Trophoblast cell (in vitro differentiated cells and primary cell): Measurements from ENCODE around the gene TGOLN2.

Experiments
- DNase-seq, 2 donors: peaks; one replicate each; pipeline ENCODE4 v3.0.0-alpha.2; 2016
- H2AFZ ChIP-seq: 2 replicates; pipeline ENCODE4 v1.6.1; 2013; ENCODE audit warnings: low read length, moderate library complexity, mild to moderate bottlenecking; ENCODE audit not compliant: insufficient read depth, poor library complexity
- H2AK5ac ChIP-seq: 2 replicates; pipeline ENCODE4 v1.6.1; 2013; ENCODE audit warnings: mild to moderate bottlenecking, low read length
- H2BK120ac ChIP-seq: 2 replicates; pipeline ENCODE4 v1.6.1; 2013; ENCODE audit warnings: low read length, mild to moderate bottlenecking, moderate library complexity; ENCODE audit not compliant: insufficient read depth, poor library complexity
- H2BK12ac ChIP-seq: 2 replicates; pipeline ENCODE4 v1.6.1; 2013; ENCODE audit warnings: mild to moderate bottlenecking, low read length, moderate library complexity
- H2BK5ac ChIP-seq: 2 replicates; pipeline ENCODE4 v1.6.1; 2013; ENCODE audit warnings: low read length, low read depth, moderate library complexity, mild to moderate bottlenecking; ENCODE audit not compliant: poor library complexity
- H3K14ac ChIP-seq: 2 replicates; pipeline ENCODE4 v1.6.1; 2013; ENCODE audit warnings: mild to moderate bottlenecking, low read length
- H3K18ac ChIP-seq: 2 replicates; pipeline ENCODE4 v1.6.1; 2013; ENCODE audit warnings: mild to moderate bottlenecking, low read length
- H3K23ac ChIP-seq: 2 replicates; pipeline ENCODE4 v1.6.1; 2013; ENCODE audit warnings: low read length
- H3K27ac ChIP-seq: 2 replicates; pipeline ENCODE4 v1.5.1; 2013; ENCODE audit warnings: low read depth, mild to moderate bottlenecking, inconsistent platforms, low read length, moderate library complexity
- H3K27me3 ChIP-seq: 2 replicates; pipeline ENCODE4 v1.6.1; 2013; ENCODE audit warnings: inconsistent platforms, mild to moderate bottlenecking, low read length, moderate library complexity; ENCODE audit not compliant: insufficient read depth
- H3K36me3 ChIP-seq, 2 experiments: 1 replicate in 1 of 2; 2 replicates in 1 of 2; pipeline ENCODE4 v1.6.1; 2013; ENCODE audit warnings: low read length in 2 of 2, mild to moderate bottlenecking in 2 of 2, moderate library complexity in 1 of 2; ENCODE audit not compliant: insufficient read depth in 2 of 2, control insufficient read depth in 1 of 2
- H3K4ac ChIP-seq: 2 replicates; pipeline ENCODE4 v1.6.1; 2013; ENCODE audit warnings: low read depth, mild to moderate bottlenecking, low read length, moderate library complexity
- H3K4me1 ChIP-seq, 2 experiments: 1 replicate in 1 of 2; 2 replicates in 1 of 2; pipeline ENCODE4 v1.6.1; 2013; ENCODE audit warnings: low read length in 2 of 2, mild to moderate bottlenecking in 2 of 2, moderate library complexity in 1 of 2; ENCODE audit not compliant: insufficient read depth in 2 of 2, control insufficient read depth in 1 of 2
- H3K4me2 ChIP-seq: 2 replicates; pipeline ENCODE4 v1.6.1; 2013; ENCODE audit warnings: inconsistent platforms, mild to moderate bottlenecking, low read length, moderate library complexity
- H3K4me3 ChIP-seq: 2 replicates; pipeline ENCODE4 v1.5.1; 2013; ENCODE audit warnings: mild to moderate bottlenecking, low read depth, low read length, inconsistent platforms
- H3K79me1 ChIP-seq: one replicate; pipeline ENCODE4 v1.6.1; 2013; ENCODE audit warnings: low read length
- H3K79me2 ChIP-seq: 2 replicates; pipeline ENCODE4 v1.6.1; 2013; ENCODE audit warnings: low read length, mild to moderate bottlenecking; ENCODE audit not compliant: control insufficient read depth, insufficient read depth, poor library complexity
- H3K9ac ChIP-seq: 2 replicates; pipeline ENCODE4 v1.6.1; 2013; ENCODE audit warnings: mild to moderate bottlenecking, low read length
- H3K9me3 ChIP-seq: 2 replicates; pipeline ENCODE4 v1.6.1; 2013; ENCODE audit warnings: low read depth, mild to moderate bottlenecking, control low read depth, inconsistent platforms, low read length; ENCODE audit not compliant: insufficient read depth
- H4K12ac ChIP-seq: 2 replicates; pipeline ENCODE4 v1.6.1; 2013; ENCODE audit warnings: low read depth, mild to moderate bottlenecking, low read length, moderate library complexity
- H4K8ac ChIP-seq: 2 replicates; pipeline ENCODE4 v1.6.1; 2013; ENCODE audit warnings: low read depth, mild to moderate bottlenecking, low read length, moderate library complexity
- H4K91ac ChIP-seq: one replicate; pipeline ENCODE4 v1.6.1; 2013; ENCODE audit warnings: low read depth, mild to moderate bottlenecking, low read length, moderate library complexity
- WGBS: extraction: QIAGEN DNeasy Blood & Tissue Kit; methylation state at CpG from one replicate; pipeline ENCODE4 v1.1.7; 2013; ENCODE audit warnings: missing lambda C conversion rate; ENCODE audit not compliant: insufficient read length, insufficient coverage; ENCODE audit errors: extremely low coverage; 5-methylcytosine and 5-hydroxymethylcytosine counted together

TGOLN2 gene

DNA sequence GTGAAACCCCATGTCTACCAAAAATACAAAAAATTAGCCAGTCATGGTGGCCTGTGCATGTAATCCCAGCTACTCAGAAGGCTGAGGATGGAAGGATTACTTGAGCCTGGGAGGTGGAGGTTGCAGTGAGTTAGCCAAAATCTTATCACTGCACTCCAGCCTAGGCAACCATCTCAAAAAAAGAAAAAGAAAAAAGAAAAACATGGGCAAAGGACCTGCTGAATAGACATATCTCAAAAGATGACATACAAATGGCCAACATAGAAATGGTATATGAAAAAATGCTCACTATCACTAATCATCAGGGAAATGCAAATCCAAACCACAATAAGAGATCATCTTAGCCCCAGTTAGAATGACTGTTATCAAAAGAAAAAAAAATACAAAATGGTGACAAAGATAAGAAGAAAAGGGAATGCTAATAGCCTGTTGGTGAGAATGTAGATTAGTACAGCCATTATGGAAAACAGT, 1.4 kb upstream of the TGOLN2 start:
- no peak overlapping the region for H3K18ac ChIP-seq
- H3K9me3 ChIP-seq = no peaks in the 10 kb centered on the region
- H3K79me1 ChIP-seq = peaks cover 5% of the 10 kb centered on the region
- H4K8ac ChIP-seq = no peak overlapping the region
- H3K79me2 ChIP-seq = peaks cover 12% of the 10 kb centered on the region
- no peak overlapping the region for H3K4ac ChIP-seq
- H3K23ac ChIP-seq = no peak overlapping the region
- DNase-seq = no peak
- H3K4me1 ChIP-seq = peaks cover 11 to 13% of the 10 kb centered on the region in 2 experiments
- no peak overlapping the region for H4K12ac ChIP-seq
- no peak overlapping the region for H3K4me3 ChIP-seq
- no peak overlapping the region for H2BK5ac ChIP-seq
- no peaks in the 10 kb centered on the region for H3K27me3 ChIP-seq
- no peak overlapping the region for H2AK5ac ChIP-seq
- peaks cover 6 to 7% of the 10 kb centered on the region in 2 experiments for H3K36me3 ChIP-seq
- no peak overlapping the region for H4K91ac ChIP-seq
- H2BK12ac ChIP-seq = no peak overlapping the region
- no peak overlapping the region for H3K4me2 ChIP-seq
- no peak overlapping the region for H3K14ac ChIP-seq
- no peak overlapping the region for H3K9ac ChIP-seq
- H3K27ac ChIP-seq = no peak overlapping the region
- H2BK120ac ChIP-seq = no peak overlapping the region
- H2AFZ ChIP-seq = no peak overlapping the region

DNA sequence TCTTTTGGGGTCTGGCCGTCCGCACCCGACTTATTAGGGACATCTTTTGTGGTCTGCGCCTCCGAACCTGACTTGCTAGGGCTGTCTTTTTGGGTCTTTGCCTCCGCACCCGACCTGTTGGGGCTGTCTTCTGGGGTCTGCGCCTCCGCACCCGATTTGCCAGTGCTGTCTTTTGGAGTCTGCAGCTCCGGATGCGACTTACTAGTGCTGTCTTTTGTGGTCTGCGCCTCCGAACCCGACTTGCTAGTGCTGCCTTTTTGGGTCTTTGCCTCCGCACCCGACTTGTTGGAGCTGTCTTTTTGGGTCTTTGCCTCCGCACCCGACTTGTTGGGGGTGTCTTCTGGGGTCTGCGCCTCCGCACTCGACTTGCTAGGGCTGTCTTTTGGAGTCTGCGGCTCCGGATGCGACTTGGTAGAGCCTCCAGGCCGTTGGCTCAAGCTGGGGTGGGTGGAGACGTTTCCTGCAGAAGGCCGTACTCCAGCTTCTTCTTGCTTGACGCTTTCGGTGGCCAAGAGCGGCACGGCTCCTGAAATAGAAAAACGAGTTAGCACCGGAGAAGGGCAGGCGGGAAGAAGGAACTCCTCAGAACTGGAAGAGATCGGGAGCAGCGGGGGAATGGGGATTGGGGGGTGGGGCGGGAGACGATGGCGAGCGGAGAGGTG, 498 bp downstream of the TGOLN2 start:
- DNase-seq = peak in 1 of 2 donors; percentile 33
- peak overlapping the region; percentile 62 for H3K4ac ChIP-seq
- H3K79me1 ChIP-seq = peaks cover 5% of the 10 kb centered on the region
- H2BK12ac ChIP-seq = no peak overlapping the region
- WGBS = no CpG with 5 or more reads among the region's 41 CpGs
- peak overlapping the region; percentile 65 for H4K12ac ChIP-seq
- H3K4me1 ChIP-seq = peaks cover 11 to 13% of the 10 kb centered on the region in 2 experiments
- H3K9ac ChIP-seq = peak overlapping the region; percentile 80
- H2BK120ac ChIP-seq = no peak overlapping the region
- H3K36me3 ChIP-seq = peaks cover 20% of the 10 kb centered on the region in 2 experiments
- no peaks in the 10 kb centered on the region for H3K27me3 ChIP-seq
- no peak overlapping the region for H3K18ac ChIP-seq
- H4K8ac ChIP-seq = peak overlapping the region; percentile 84
- H3K23ac ChIP-seq = no peak overlapping the region
- H3K4me3 ChIP-seq = peak overlapping the region; percentile 86
- peak overlapping the region; percentile 10 for H4K91ac ChIP-seq
- no peak overlapping the region for H2BK5ac ChIP-seq
- H3K79me2 ChIP-seq = peaks cover 12% of the 10 kb centered on the region
- H3K9me3 ChIP-seq = no peaks in the 10 kb centered on the region
- H3K4me2 ChIP-seq = peak overlapping the region; percentile 70
- no peak overlapping the region for H3K27ac ChIP-seq
- peak overlapping the region; percentile 58 for H2AFZ ChIP-seq
- H2AK5ac ChIP-seq = peak overlapping the region; percentile 21
- peak overlapping the region; percentile 29 for H3K14ac ChIP-seq

DNA sequence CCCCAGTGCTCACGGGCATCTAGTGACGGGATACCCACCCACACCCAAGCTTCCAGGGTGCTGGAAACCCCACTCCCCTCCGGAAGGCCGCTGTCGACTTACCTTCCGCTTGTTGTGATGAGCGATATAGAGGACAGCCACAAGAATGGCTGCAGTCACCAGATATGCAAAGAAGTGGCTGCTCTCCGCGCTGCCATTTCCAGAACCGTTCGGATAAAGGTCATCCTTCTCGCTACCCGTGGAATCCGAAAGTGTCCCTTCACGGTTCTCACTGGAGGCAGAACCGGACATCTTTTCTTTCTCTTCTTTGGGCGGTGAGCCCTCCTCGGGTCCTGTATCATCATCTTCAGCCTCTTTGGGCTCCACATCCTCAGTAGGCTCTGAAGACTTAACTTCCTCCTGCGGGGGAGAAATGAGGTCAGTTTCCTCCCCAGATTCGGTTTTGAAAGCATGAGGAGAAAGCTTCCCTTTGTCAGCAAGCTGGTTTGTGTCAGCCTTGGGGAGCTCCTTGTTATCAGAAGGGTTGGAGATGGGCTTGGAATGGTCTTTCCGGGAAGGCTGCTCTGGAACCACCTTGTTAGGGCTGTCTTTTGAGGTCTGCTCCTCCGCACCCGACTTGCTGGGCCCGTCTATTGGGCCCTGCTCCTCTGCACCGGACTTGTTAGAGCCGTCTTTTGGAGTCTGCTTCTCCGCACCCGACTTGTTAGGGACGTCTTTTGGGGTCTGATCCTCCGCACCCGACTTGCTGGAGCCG, 1.2 kb downstream of the TGOLN2 start:
- Histone ChIP-seq H3K79me1 (peaks cover 5% of the 10 kb centered on the region), H2AK5ac (no peak overlapping the region), H4K91ac (no peak overlapping the region), H3K23ac (no peak overlapping the region), H3K9ac (no peak overlapping the region), H2AFZ (no peak overlapping the region), H4K12ac (no peak overlapping the region), H3K18ac (no peak overlapping the region), H3K36me3 (peaks cover 23% of the 10 kb centered on the region in 2 experiments), H3K4me3 (peak overlapping the region; percentile 11), H3K4me1 (peaks cover 11 to 13% of the 10 kb centered on the region in 2 experiments), H3K14ac (no peak overlapping the region), H3K4me2 (peak overlapping the region; percentile 70), H3K27ac (no peak overlapping the region), H2BK5ac (no peak overlapping the region), H3K27me3 (no peaks in the 10 kb centered on the region), H3K4ac (peak overlapping the region; percentile 62), H2BK12ac (no peak overlapping the region), H3K9me3 (no peaks in the 10 kb centered on the region), H2BK120ac (no peak overlapping the region), H3K79me2 (peaks cover 12% of the 10 kb centered on the region), H4K8ac (no peak overlapping the region)
- peak in 1 of 2 donors; percentile 38 for DNase-seq
- WGBS = no CpG with 5 or more reads among the region's 32 CpGs

DNA sequence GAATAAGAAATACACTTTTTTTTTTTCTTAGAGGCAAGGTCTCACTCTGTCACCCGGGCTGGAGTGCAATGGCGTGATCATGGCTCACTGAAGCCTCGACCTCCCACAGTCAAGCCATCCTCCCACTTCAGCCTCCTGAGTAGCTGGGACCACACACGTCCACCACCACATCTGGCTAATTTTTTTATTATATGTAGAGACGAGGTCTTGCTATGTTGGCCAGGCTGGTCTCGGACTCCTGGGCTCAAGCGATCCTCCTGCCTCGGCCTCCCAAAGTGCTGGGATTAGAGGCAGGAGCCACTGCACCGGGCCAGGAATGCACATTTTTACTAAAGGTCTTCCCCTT, 2.4 kb downstream of the TGOLN2 start:
- Histone ChIP-seq H3K4ac (no peak overlapping the region), H4K12ac (no peak overlapping the region), H3K4me2 (peak overlapping the region; percentile 70), H3K4me1 (peaks cover 11 to 13% of the 10 kb centered on the region in 2 experiments), H3K27me3 (no peaks in the 10 kb centered on the region), H3K4me3 (no peak overlapping the region), H2AFZ (no peak overlapping the region), H3K79me2 (peaks cover 12% of the 10 kb centered on the region), H3K27ac (no peak overlapping the region), H2BK120ac (no peak overlapping the region), H3K79me1 (peaks cover 5% of the 10 kb centered on the region), H3K9me3 (no peaks in the 10 kb centered on the region), H2BK12ac (no peak overlapping the region), H3K23ac (no peak overlapping the region), H3K9ac (no peak overlapping the region), H2AK5ac (no peak overlapping the region), H3K14ac (no peak overlapping the region), H3K36me3 (peaks cover 23 to 29% of the 10 kb centered on the region in 2 experiments), H4K8ac (no peak overlapping the region), H3K18ac (no peak overlapping the region), H4K91ac (no peak overlapping the region), H2BK5ac (no peak overlapping the region)
- DNase-seq = no peak
- WGBS = no CpG with 5 or more reads among the region's 9 CpGs
